GDM1 (cell line): ENCODE measurements around the gene TEX50.
"Not testable (repeated sequence)": the region's sequence is repeated elsewhere in the genome, so short reads cannot be mapped to it uniquely, and the experiment has no call there.

Experiments used
- DNase-seq: peaks from one replicate; lab custom pipeline; 2025; lab: John Stamatoyannopoulos, UW

Gene TEX50

GRCh38 chr1:173661763-173662162 lies 26.6 kb downstream of the TEX50 start:
- DNase-seq = no peak

GRCh38 chr1:173663159-173663558 lies 28.0 kb downstream of the TEX50 start:
- peak; percentile 13 for DNase-seq

GRCh38 chr1:173666646-173667045 lies 31.5 kb downstream of the TEX50 start:
- DNase-seq = no peak

GRCh38 chr1:173669491-173669941 lies 34.4 kb downstream of the TEX50 start, which contains the start of gene ANKRD45:
Gene ANKRD45, minus strand, starts transcription at chr1:173669851. Its CDS starts 10,433 bp downstream, at chr1:173659418.
- no peak for DNase-seq

GRCh38 chr1:173674496-173674895 lies 39.4 kb downstream of the TEX50 start:
- not testable (repeated sequence) for DNase-seq

- not testable (repeated sequence) for DNase-seq
These were observed 45.0 kb downstream of the TEX50 start for GRCh38 chr1:173680152-173680551.

GRCh38 chr1:173682184-173682583 lies 47.0 kb downstream of the TEX50 start:
- no peak for DNase-seq

GRCh38 chr1:173683838-173684237 lies 48.7 kb downstream of the TEX50 start:
- not testable (repeated sequence) for DNase-seq

GRCh38 chr1:173685121-173685520 lies 50.0 kb downstream of the TEX50 start:
- DNase-seq = not testable (repeated sequence)
